Activated naive CD8-positive, alpha-beta T cell treated with anti-CD3 and anti-CD28 coated beads, Interleukin-2, amount 50 U/mL, for 24 hours (primary cell): ENCODE measurements around the gene NID2.

Experiments
- ATAC-seq: fragments of 150-1000 bp; cut with Tn5 transposase; one replicate; pipeline ENCODE4 v1.10.0; 2021
- DNase-seq: peaks from one replicate; pipeline ENCODE4 v3.0.0; 2021
- H3K27ac Mint-ChIP-seq: one replicate; pipeline ENCODE4 v1.8.0; 2021; ENCODE audit warnings: mild to moderate bottlenecking, mixed read lengths
- H3K27me3 Mint-ChIP-seq: one replicate; pipeline ENCODE4 v1.8.0; 2021; ENCODE audit warnings: mixed read lengths
- H3K36me3 Mint-ChIP-seq: one replicate; pipeline ENCODE4 v1.8.0; 2021; ENCODE audit warnings: low read depth, mixed read lengths
- H3K4me1 Mint-ChIP-seq: one replicate; pipeline ENCODE4 v1.8.0; 2021; ENCODE audit warnings: mixed read lengths
- H3K4me3 Mint-ChIP-seq: one replicate; pipeline ENCODE4 v1.8.0; 2021; ENCODE audit warnings: mild to moderate bottlenecking, moderate library complexity, mixed read lengths
- H3K9me3 Mint-ChIP-seq: one replicate; pipeline ENCODE4 v1.8.0; 2021; ENCODE audit warnings: mixed read lengths

The NID2 gene

GRCh38 chr14:52068615-52069306 is at the start of gene NID2:
Gene NID2 (minus strand): TSS chr14:52069059. CDS start chr14:52068994, 65 bp downstream.
- Mint-ChIP-seq H3K4me3 (peak within 1 kb of the TSS; percentile 66), H3K4me1 (peaks cover 24% of the 10 kb centered on the region), H3K36me3 (no peaks in the 10 kb centered on the region), H3K27me3 (peaks cover 54% of the 10 kb centered on the region), H3K27ac (no peak within 1 kb of the TSS), H3K9me3 (no peaks in the 10 kb centered on the region)
- DNase-seq (peak; percentile 64), ATAC-seq (peak; percentile 82)

GRCh38 chr14:52117111-52117832 is 48.4 kb upstream of the NID2 start:
- Mint-ChIP-seq H3K4me1 (no peaks in the 10 kb centered on the region), H3K27me3 (no peaks in the 10 kb centered on the region), H3K36me3 (no peaks in the 10 kb centered on the region), H3K4me3 (no peak overlapping the region), H3K27ac (no peak overlapping the region), H3K9me3 (no peaks in the 10 kb centered on the region)
- no peak for DNase-seq
- ATAC-seq, result no peak

- Mint-ChIP-seq H3K9me3 (no peaks in the 10 kb centered on the region), H3K4me1 (no peaks in the 10 kb centered on the region), H3K27me3 (no peaks in the 10 kb centered on the region), H3K4me3 (no peak overlapping the region), H3K27ac (no peak overlapping the region), H3K36me3 (no peaks in the 10 kb centered on the region)
- ATAC-seq, result no peak
- DNase-seq, result no peak
Observed at GRCh38 chr14:52115286-52115685, 46.4 kb upstream of the NID2 start.

- no peak overlapping the region for H3K27ac Mint-ChIP-seq
- H3K4me1 Mint-ChIP-seq, result no peaks in the 10 kb centered on the region
- H3K4me3 Mint-ChIP-seq, result no peak overlapping the region
- no peaks in the 10 kb centered on the region for H3K9me3 Mint-ChIP-seq
- ATAC-seq (no peak), DNase-seq (no peak)
- H3K36me3 Mint-ChIP-seq, result no peaks in the 10 kb centered on the region
- peaks cover 3% of the 10 kb centered on the region for H3K27me3 Mint-ChIP-seq
Observed at GRCh38 chr14:52112336-52113018, 43.6 kb upstream of the NID2 start.

GRCh38 chr14:52111583-52111982 is 42.7 kb upstream of the NID2 start:
- Mint-ChIP-seq H3K9me3 (no peaks in the 10 kb centered on the region), H3K27ac (no peak overlapping the region), H3K4me1 (no peaks in the 10 kb centered on the region), H3K36me3 (no peaks in the 10 kb centered on the region), H3K27me3 (peaks cover 3% of the 10 kb centered on the region), H3K4me3 (no peak overlapping the region)
- ATAC-seq, result no peak
- no peak for DNase-seq

- Mint-ChIP-seq H3K4me1 (no peaks in the 10 kb centered on the region), H3K36me3 (no peaks in the 10 kb centered on the region), H3K27me3 (peaks cover 3% of the 10 kb centered on the region), H3K4me3 (no peak overlapping the region), H3K27ac (no peak overlapping the region), H3K9me3 (no peaks in the 10 kb centered on the region)
- no peak for DNase-seq
- ATAC-seq, result no peak
Observed at GRCh38 chr14:52110441-52111086, 41.7 kb upstream of the NID2 start.

GRCh38 chr14:52108823-52109222 is 40.0 kb upstream of the NID2 start:
- Mint-ChIP-seq H3K27me3 (peaks cover 3% of the 10 kb centered on the region), H3K27ac (no peak overlapping the region), H3K4me1 (no peaks in the 10 kb centered on the region), H3K4me3 (no peak overlapping the region), H3K9me3 (no peaks in the 10 kb centered on the region), H3K36me3 (no peaks in the 10 kb centered on the region)
- ATAC-seq, result no peak
- no peak for DNase-seq

GRCh38 chr14:52106840-52107239 is 38.0 kb upstream of the NID2 start:
- Mint-ChIP-seq H3K27ac (no peak overlapping the region), H3K27me3 (peaks cover 3% of the 10 kb centered on the region), H3K4me1 (no peaks in the 10 kb centered on the region), H3K4me3 (no peak overlapping the region), H3K36me3 (no peaks in the 10 kb centered on the region), H3K9me3 (no peaks in the 10 kb centered on the region)
- DNase-seq (no peak), ATAC-seq (no peak)

- no peaks in the 10 kb centered on the region for H3K9me3 Mint-ChIP-seq
- no peaks in the 10 kb centered on the region for H3K4me1 Mint-ChIP-seq
- DNase-seq (no peak), ATAC-seq (no peak)
- no peak overlapping the region for H3K4me3 Mint-ChIP-seq
- no peaks in the 10 kb centered on the region for H3K36me3 Mint-ChIP-seq
- H3K27me3 Mint-ChIP-seq, result no peaks in the 10 kb centered on the region
- no peak overlapping the region for H3K27ac Mint-ChIP-seq
Observed at GRCh38 chr14:52103416-52103815, 34.6 kb upstream of the NID2 start.

- DNase-seq (no peak), ATAC-seq (no peak)
- Mint-ChIP-seq H3K36me3 (no peaks in the 10 kb centered on the region), H3K9me3 (no peaks in the 10 kb centered on the region), H3K27ac (no peak overlapping the region), H3K4me1 (no peaks in the 10 kb centered on the region), H3K4me3 (no peak overlapping the region), H3K27me3 (peaks cover 3% of the 10 kb centered on the region)
Observed at GRCh38 chr14:52095794-52096193, 26.9 kb upstream of the NID2 start.

- no peaks in the 10 kb centered on the region for H3K4me1 Mint-ChIP-seq
- H3K4me3 Mint-ChIP-seq, result no peak overlapping the region
- ATAC-seq (no peak), DNase-seq (no peak)
- H3K27ac Mint-ChIP-seq, result no peak overlapping the region
- H3K36me3 Mint-ChIP-seq, result no peaks in the 10 kb centered on the region
- H3K27me3 Mint-ChIP-seq, result peaks cover 5% of the 10 kb centered on the region
- no peaks in the 10 kb centered on the region for H3K9me3 Mint-ChIP-seq
Observed at GRCh38 chr14:52095336-52095735, 26.5 kb upstream of the NID2 start.

GRCh38 chr14:52094546-52095271 is 25.9 kb upstream of the NID2 start:
- Mint-ChIP-seq H3K4me1 (no peaks in the 10 kb centered on the region), H3K36me3 (no peaks in the 10 kb centered on the region), H3K27ac (no peak overlapping the region), H3K27me3 (peaks cover 6% of the 10 kb centered on the region), H3K9me3 (no peaks in the 10 kb centered on the region), H3K4me3 (no peak overlapping the region)
- ATAC-seq (no peak), DNase-seq (no peak)

GRCh38 chr14:52091928-52092327 is 23.1 kb upstream of the NID2 start:
- DNase-seq (no peak), ATAC-seq (no peak)
- Mint-ChIP-seq H3K27ac (no peak overlapping the region), H3K4me3 (no peak overlapping the region), H3K4me1 (no peaks in the 10 kb centered on the region), H3K9me3 (no peaks in the 10 kb centered on the region), H3K27me3 (peaks cover 6% of the 10 kb centered on the region), H3K36me3 (no peaks in the 10 kb centered on the region)

- H3K27me3 Mint-ChIP-seq, result peaks cover 6% of the 10 kb centered on the region
- no peak overlapping the region for H3K27ac Mint-ChIP-seq
- DNase-seq (no peak), ATAC-seq (no peak)
- no peaks in the 10 kb centered on the region for H3K9me3 Mint-ChIP-seq
- H3K36me3 Mint-ChIP-seq, result no peaks in the 10 kb centered on the region
- no peak overlapping the region for H3K4me3 Mint-ChIP-seq
- no peaks in the 10 kb centered on the region for H3K4me1 Mint-ChIP-seq
Observed at GRCh38 chr14:52090936-52091335, 22.1 kb upstream of the NID2 start.
